Suprapubic skin (tissue), 4 donors: ENCODE results near the gene SOX8.

Source experiments
- CTCF ChIP-seq, 2 donors: fragments of 200-600 bp in 1 of 2; fragments of 450-650 bp in 1 of 2; sonication (generic) in 1 of 2; IDR thresholded peaks; one replicate each; pipeline ENCODE4 v1.5.1; 2016 to 2019; ENCODE audit warnings: antibody characterized with exemption in 2 of 2, mild to moderate bottlenecking in 1 of 2, moderate library complexity in 1 of 2
- EP300 ChIP-seq: sonication (generic); formaldehyde crosslinking; IDR thresholded peaks from one replicate; pipeline ENCODE4 v1.6.1; 2017; ENCODE audit warnings: antibody characterized with exemption
- POLR2A ChIP-seq, 2 donors: fragments of 450-650 bp; IDR thresholded peaks; one replicate each; pipeline ENCODE4 v1.6.1; 2017; ENCODE audit warnings: antibody characterized with exemption in 2 of 2, mild to moderate bottlenecking in 2 of 2, moderate library complexity in 2 of 2
- POLR2AphosphoS5 ChIP-seq, 3 donors: sonication (generic); formaldehyde crosslinking; IDR thresholded peaks; one replicate each; pipeline ENCODE4 v1.6.1; 2017; ENCODE audit warnings: antibody characterized with exemption in 3 of 3

- TF ChIP-seq CTCF (IDR thresholded peaks at IDR 0.05) (no peak), POLR2AphosphoS5 (IDR thresholded peaks at IDR 0.05) (no peak), POLR2A (IDR thresholded peaks at IDR 0.05) (no peak), EP300 (no peak)
These were observed 47.4 kb upstream of the SOX8 start for GRCh38 chr16:934178-934577.
